Loucy (cell line): ENCODE data around the gene SLC2A5.

Experiments
- EZH2phosphoT487 ChIP-seq: fragments of 200-600 bp; IDR thresholded peaks from 2 replicates; pipeline ENCODE4 v1.6.1; 2018; ENCODE audit warnings: antibody characterized with exemption, mild to moderate bottlenecking, moderate library complexity, borderline replicate concordance
- TF ChIP-seq, protein P1 (sequence below): fragments of 200-600 bp; sonication (generic); conservative IDR thresholded peaks from 2 replicates; pipeline ENCODE4 v1.5.1; 2014; ENCODE audit warnings: mild to moderate bottlenecking, antibody characterized with exemption, low read length

DNA sequence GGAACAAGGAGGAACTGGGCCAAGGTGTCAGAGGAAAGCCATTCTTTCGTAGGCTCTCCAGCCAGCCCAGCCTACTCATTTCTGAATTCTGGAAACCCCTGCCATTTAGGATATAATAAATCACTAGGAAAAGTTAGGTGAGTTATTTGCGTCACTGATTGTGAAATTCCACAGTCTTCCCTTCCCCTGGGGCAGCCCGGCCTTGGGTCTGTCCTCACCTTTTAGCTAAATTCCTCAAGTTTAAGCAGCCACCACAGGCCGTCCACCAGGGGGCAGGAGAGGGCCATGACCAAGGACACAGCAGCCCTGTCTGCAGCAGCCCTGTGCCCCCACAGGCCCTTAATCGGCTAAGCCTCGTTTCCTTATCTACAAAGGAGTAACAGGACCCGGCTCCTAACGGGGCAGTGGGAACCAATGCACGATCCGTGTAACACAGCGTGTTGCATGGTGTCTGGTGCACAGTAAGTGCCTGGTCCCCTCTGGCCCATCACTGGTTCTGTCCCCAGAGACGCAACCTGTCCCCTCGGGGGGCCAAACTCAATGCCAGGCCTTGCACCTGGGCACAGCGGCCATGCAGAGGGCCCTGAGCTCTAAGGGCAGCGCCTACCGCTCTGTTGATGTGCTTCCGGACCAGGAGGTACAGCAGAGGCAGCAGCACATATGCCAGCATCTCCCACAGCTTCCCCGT, 41.4 kb upstream of the SLC2A5 start:
- TF ChIP-seq, protein P1, sequence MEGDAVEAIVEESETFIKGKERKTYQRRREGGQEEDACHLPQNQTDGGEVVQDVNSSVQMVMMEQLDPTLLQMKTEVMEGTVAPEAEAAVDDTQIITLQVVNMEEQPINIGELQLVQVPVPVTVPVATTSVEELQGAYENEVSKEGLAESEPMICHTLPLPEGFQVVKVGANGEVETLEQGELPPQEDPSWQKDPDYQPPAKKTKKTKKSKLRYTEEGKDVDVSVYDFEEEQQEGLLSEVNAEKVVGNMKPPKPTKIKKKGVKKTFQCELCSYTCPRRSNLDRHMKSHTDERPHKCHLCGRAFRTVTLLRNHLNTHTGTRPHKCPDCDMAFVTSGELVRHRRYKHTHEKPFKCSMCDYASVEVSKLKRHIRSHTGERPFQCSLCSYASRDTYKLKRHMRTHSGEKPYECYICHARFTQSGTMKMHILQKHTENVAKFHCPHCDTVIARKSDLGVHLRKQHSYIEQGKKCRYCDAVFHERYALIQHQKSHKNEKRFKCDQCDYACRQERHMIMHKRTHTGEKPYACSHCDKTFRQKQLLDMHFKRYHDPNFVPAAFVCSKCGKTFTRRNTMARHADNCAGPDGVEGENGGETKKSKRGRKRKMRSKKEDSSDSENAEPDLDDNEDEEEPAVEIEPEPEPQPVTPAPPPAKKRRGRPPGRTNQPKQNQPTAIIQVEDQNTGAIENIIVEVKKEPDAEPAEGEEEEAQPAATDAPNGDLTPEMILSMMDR: peak; percentile 94
- TF ChIP-seq EZH2phosphoT487: no peak
